Kidney (tissue), 14 donors: ENCODE results near the gene RNF41. TPM values are rescaled to one million over a fixed set of nuclear protein-coding genes. Genes with fewer than 3 reads are reported as not detected.

Experiments used
- DNase-seq, 5 donors: peaks; one replicate each; pipeline ENCODE4 v3.0.0-alpha.2; 2013 to 2020
- FAIRE-seq: peaks from 2 replicates; lab custom pipeline; 2012; peaks lifted over from hg19 to GRCh38; lab: Jason Lieb, UNC
- H3K27ac ChIP-seq, 2 donors: one replicate each; pipeline ENCODE4 v1.7.0; 2013; ENCODE audit warnings: low read depth in 2 of 2, low read length in 2 of 2, inconsistent platforms in 1 of 2
- H3K27me3 ChIP-seq: one replicate; pipeline ENCODE4 v1.7.1; 2013; ENCODE audit warnings: low read length, inconsistent platforms; ENCODE audit not compliant: control insufficient read depth, insufficient read depth
- H3K36me3 ChIP-seq, 3 donors: one replicate each; pipeline versions ENCODE4 v1.7.0 to v1.7.1; 2013; ENCODE audit warnings: low read length in 3 of 3, control low read depth in 1 of 3, inconsistent platforms in 1 of 3; ENCODE audit not compliant: insufficient read depth in 3 of 3, control insufficient read depth in 2 of 3
- H3K4me1 ChIP-seq, 3 donors: one replicate each; pipeline versions ENCODE4 v1.7.0 to v1.7.1; 2013; ENCODE audit warnings: low read length in 3 of 3, inconsistent platforms in 1 of 3, low read depth in 1 of 3; ENCODE audit not compliant: control insufficient read depth in 2 of 3, insufficient read depth in 2 of 3
- H3K4me3 ChIP-seq, 3 donors: one replicate each; pipeline versions ENCODE4 v1.7.0 to v1.8.1; 2013; ENCODE audit warnings: low read length in 3 of 3, control low read depth in 1 of 3, inconsistent platforms in 1 of 3
- H3K9ac ChIP-seq, 3 donors: one replicate each; pipeline versions ENCODE4 v1.7.0 to v1.7.1; 2013; ENCODE audit warnings: low read length in 3 of 3, control low read depth in 1 of 3, inconsistent platforms in 1 of 3
- H3K9me3 ChIP-seq, 3 donors: one replicate each; pipeline versions ENCODE4 v1.7.0 to v1.7.1; 2013; ENCODE audit warnings: low read length in 3 of 3, control low read depth in 1 of 3, inconsistent platforms in 1 of 3; ENCODE audit not compliant: control insufficient read depth in 2 of 3, insufficient read depth in 1 of 3
- intact Hi-C: fragments of 100-400 bp; cut with DNase I; formaldehyde crosslinking; loops from one replicate; pipeline ENCODE4 v1.11.1; 2022
- polyA plus RNA-seq: library from polyadenylated mRNA; stranded (reverse); fragments of 350-450 nt; fragmentation: Illumina TruSeq; extraction: RNeasy Lipid Tissue Mini Kit (QIAGEN cat#74804); gene quantifications from one replicate; pipeline ENCODE4 v1.2.3, GENCODE V29; 2014; ENCODE audit warnings: low read depth, low replicate concordance; ENCODE audit not compliant: insufficient read depth
- total RNA-seq: library from RNA; stranded (reverse); fragmentation: NEBNext Ultra II Directional; extraction: Animal tissue kit (Norgen Biotek cat#: 25700); gene quantifications from one replicate; pipeline ENCODE4 v1.2.1, GENCODE V29; 2021
- TF ChIP-seq, protein P1 (sequence below): IDR thresholded peaks from 3 replicates; pipeline ENCODE4 v1.5.1; 2012; ENCODE audit warnings: mild to moderate bottlenecking, moderate library complexity, borderline replicate concordance; ENCODE audit not compliant: insufficient read depth; ENCODE audit errors: extremely low read depth
- donor health status: control.
- donor health status: control.
- donor health status: control.
- donor health status: control.
- donor health status: control.
- donor health status: DM: yes; HTN: yes; CAD: no.
- donor health status: Normal renal cell carcinoma (clear cell type).

Gene RNF41
- total and polyA plus RNA-seq, 2 donors from 2014 or later = 17.6 to 45.5 TPM

DNA sequence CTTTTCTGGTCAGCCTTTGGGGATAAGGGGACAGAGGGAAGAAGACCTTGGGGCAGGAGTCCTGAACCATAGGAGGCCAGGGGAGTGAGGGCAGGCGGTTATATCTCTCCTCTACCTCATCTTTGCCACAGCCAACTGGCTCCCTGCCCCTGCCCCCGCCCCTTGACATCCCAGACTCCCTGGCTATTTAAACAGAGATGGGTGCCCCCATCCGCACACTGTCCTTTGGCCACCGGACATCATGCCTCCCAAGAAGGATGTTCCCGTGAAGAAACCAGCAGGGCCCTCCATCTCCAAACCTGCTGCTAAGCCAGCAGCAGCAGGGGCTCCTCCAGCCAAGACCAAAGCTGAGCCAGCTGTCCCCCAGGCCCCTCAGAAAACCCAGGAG lies 68.0 kb downstream of the RNF41 start:
- no peak overlapping the region for H3K4me3 ChIP-seq
- peaks cover 0 to 2% (median 0%) of the 10 kb centered on the region in 3 donors for H3K36me3 ChIP-seq
- no peaks in the 10 kb centered on the region for H3K27me3 ChIP-seq
- H3K4me1 ChIP-seq = peaks cover 0 to 16% (median 10%) of the 10 kb centered on the region in 3 donors
- H3K27ac ChIP-seq = no peak overlapping the region
- no peak overlapping the region for H3K9ac ChIP-seq
- FAIRE-seq (no peak), DNase-seq (peak in 2 of 5 donors; percentile 41 to 49)
- TF ChIP-seq, protein P1, sequence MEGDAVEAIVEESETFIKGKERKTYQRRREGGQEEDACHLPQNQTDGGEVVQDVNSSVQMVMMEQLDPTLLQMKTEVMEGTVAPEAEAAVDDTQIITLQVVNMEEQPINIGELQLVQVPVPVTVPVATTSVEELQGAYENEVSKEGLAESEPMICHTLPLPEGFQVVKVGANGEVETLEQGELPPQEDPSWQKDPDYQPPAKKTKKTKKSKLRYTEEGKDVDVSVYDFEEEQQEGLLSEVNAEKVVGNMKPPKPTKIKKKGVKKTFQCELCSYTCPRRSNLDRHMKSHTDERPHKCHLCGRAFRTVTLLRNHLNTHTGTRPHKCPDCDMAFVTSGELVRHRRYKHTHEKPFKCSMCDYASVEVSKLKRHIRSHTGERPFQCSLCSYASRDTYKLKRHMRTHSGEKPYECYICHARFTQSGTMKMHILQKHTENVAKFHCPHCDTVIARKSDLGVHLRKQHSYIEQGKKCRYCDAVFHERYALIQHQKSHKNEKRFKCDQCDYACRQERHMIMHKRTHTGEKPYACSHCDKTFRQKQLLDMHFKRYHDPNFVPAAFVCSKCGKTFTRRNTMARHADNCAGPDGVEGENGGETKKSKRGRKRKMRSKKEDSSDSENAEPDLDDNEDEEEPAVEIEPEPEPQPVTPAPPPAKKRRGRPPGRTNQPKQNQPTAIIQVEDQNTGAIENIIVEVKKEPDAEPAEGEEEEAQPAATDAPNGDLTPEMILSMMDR = no peak
- no peaks in the 10 kb centered on the region for H3K9me3 ChIP-seq
- intact Hi-C loops = no loop called here

DNA sequence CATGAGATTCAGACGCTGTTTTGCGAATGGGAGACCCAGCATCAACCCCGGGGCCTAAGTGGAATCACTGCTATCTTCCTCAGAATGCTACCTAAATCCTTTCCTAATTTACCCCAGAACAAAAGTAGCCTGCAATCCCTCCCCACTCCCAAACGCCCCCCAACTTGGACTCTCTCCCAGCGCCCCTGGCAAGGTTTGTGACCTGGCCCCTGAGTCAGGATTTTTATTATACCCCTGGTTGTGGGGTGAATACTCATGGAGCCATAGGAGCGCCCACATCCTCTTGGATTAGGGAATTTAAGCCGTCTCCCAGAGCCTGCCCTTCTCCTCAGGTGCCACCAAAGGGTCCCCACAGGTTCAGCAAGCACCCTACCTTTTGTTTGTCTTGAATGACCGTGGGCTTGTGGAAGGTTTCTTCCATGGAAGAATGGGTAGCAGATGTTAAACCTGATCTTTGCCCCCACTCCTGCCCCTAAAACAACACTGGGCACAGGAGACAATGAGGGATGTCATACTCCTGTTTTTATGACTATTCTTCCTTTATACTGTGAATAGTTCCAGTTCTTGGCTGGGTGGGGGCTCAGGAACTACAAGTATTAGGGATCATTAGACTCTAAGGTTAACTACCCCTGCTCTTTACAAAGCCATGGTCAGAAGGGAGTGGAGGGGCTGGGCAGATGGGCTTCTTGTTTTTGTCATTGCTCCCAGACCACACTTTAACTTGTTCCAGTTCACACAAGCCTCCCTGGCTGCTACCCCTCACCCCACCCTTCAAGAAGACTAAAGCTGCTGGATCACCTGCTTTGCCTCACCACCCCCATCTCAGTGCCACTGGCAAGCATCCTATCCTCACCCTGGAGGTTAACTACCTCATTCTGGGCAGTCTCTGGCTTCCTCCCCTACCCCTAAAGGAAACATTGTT lies 68.7 kb downstream of the RNF41 start:
- no peak for FAIRE-seq
- TF ChIP-seq, protein P1 = no peak
- Histone ChIP-seq H3K27ac (peak overlapping the region; percentile 24 to 91), H3K27me3 (no peaks in the 10 kb centered on the region), H3K36me3 (peaks cover 0 to 2% (median 0%) of the 10 kb centered on the region in 3 donors), H3K4me3 (peak overlapping the region; percentile 80 to 92 (median 82)), H3K4me1 (peaks cover 0 to 16% (median 10%) of the 10 kb centered on the region in 3 donors), H3K9ac (peak overlapping the region; percentile 68 to 93 (median 83)), H3K9me3 (no peaks in the 10 kb centered on the region)
- peak in 2 of 5 donors; percentile 54 to 60 for DNase-seq
- intact Hi-C loops = no loop called here

Other genes with a start within 250 kb of the RNF41 start
- gene RAB5B, start 247.8 kb downstream of the RNF41 start, total RNA-seq = 112 TPM
- gene RAB5B, start 247.8 kb downstream of the RNF41 start, polyA plus RNA-seq = 72.5 TPM
- gene SUOX, start 224.6 kb downstream of the RNF41 start, total RNA-seq = 33.1 TPM
- gene SUOX, start 224.6 kb downstream of the RNF41 start, polyA plus RNA-seq = 61.1 TPM
- gene IKZF4, start 200.9 kb downstream of the RNF41 start, total RNA-seq = 9.4 TPM
- 2.7 TPM for gene IKZF4, start 200.9 kb downstream of the RNF41 start, polyA plus RNA-seq
- 46.7 TPM for gene RPS26, start 180.0 kb downstream of the RNF41 start, total RNA-seq
- gene RPS26, start 180.0 kb downstream of the RNF41 start, polyA plus RNA-seq = 637 TPM
- 58.1 TPM for gene ERBB3, start 141.8 kb downstream of the RNF41 start, total RNA-seq
- gene ERBB3, start 141.8 kb downstream of the RNF41 start, polyA plus RNA-seq = 31.5 TPM
- gene PA2G4, start 117.4 kb downstream of the RNF41 start, total RNA-seq = 76.8 TPM
- gene PA2G4, start 117.4 kb downstream of the RNF41 start, polyA plus RNA-seq = 72.4 TPM
- 2,987 TPM for gene RPL41, start 105.3 kb downstream of the RNF41 start, total RNA-seq
- gene RPL41, start 105.3 kb downstream of the RNF41 start, polyA plus RNA-seq = 5,602 TPM
- 8.6 TPM for gene ZC3H10, start 103.7 kb downstream of the RNF41 start, total RNA-seq
- 2.4 TPM for gene ZC3H10, start 103.7 kb downstream of the RNF41 start, polyA plus RNA-seq
- 104 TPM for gene ESYT1, start 93.7 kb downstream of the RNF41 start, total RNA-seq
- 40.4 TPM for gene ESYT1, start 93.7 kb downstream of the RNF41 start, polyA plus RNA-seq
- 48.2 TPM for gene MYL6B, start 69.3 kb downstream of the RNF41 start, total RNA-seq
- gene MYL6B, start 69.3 kb downstream of the RNF41 start, polyA plus RNA-seq = 142 TPM
- gene MYL6, start 63.6 kb downstream of the RNF41 start, total RNA-seq = 1,630 TPM
- 4,190 TPM for gene MYL6, start 63.6 kb downstream of the RNF41 start, polyA plus RNA-seq
- 112 TPM for gene SMARCC2, start 32.4 kb downstream of the RNF41 start, total RNA-seq
- 18.8 TPM for gene SMARCC2, start 32.4 kb downstream of the RNF41 start, polyA plus RNA-seq
- gene NABP2, start 2.4 kb upstream of the RNF41 start, total RNA-seq = 31.0 TPM
- 42.3 TPM for gene NABP2, start 2.4 kb upstream of the RNF41 start, polyA plus RNA-seq
- 5.1 TPM for gene SLC39A5, start 8.1 kb upstream of the RNF41 start, total RNA-seq
- gene SLC39A5, start 8.1 kb upstream of the RNF41 start, polyA plus RNA-seq = 164 TPM
- gene ANKRD52, start 36.5 kb upstream of the RNF41 start, total RNA-seq = 46.4 TPM
- 8.6 TPM for gene ANKRD52, start 36.5 kb upstream of the RNF41 start, polyA plus RNA-seq
- 14.5 TPM for gene COQ10A, start 45.0 kb upstream of the RNF41 start, total RNA-seq
- gene COQ10A, start 45.0 kb upstream of the RNF41 start, polyA plus RNA-seq = 30.0 TPM
- 166 TPM for gene CS, start 78.4 kb upstream of the RNF41 start, total RNA-seq
- 105 TPM for gene CS, start 78.4 kb upstream of the RNF41 start, polyA plus RNA-seq
- gene CNPY2, start 94.1 kb upstream of the RNF41 start, total RNA-seq = 112 TPM
- 156 TPM for gene CNPY2, start 94.1 kb upstream of the RNF41 start, polyA plus RNA-seq
- 83.0 TPM for gene PAN2, start 112.1 kb upstream of the RNF41 start, total RNA-seq
- gene PAN2, start 112.1 kb upstream of the RNF41 start, polyA plus RNA-seq = 27.1 TPM
- 0.88 TPM for gene IL23A, start 117.0 kb upstream of the RNF41 start, total RNA-seq
- not detected for gene IL23A, start 117.0 kb upstream of the RNF41 start, polyA plus RNA-seq
- gene STAT2, start 138.2 kb upstream of the RNF41 start, total RNA-seq = 120 TPM
- gene STAT2, start 138.2 kb upstream of the RNF41 start, polyA plus RNA-seq = 27.2 TPM
- gene APOF, start 140.9 kb upstream of the RNF41 start, total RNA-seq = not detected
- not detected for gene APOF, start 140.9 kb upstream of the RNF41 start, polyA plus RNA-seq
- 9.2 TPM for gene TIMELESS, start 227.5 kb upstream of the RNF41 start, total RNA-seq
- gene TIMELESS, start 227.5 kb upstream of the RNF41 start, polyA plus RNA-seq = 5.5 TPM
- gene MIP, start 232.7 kb upstream of the RNF41 start, total RNA-seq = not detected
- gene MIP, start 232.7 kb upstream of the RNF41 start, polyA plus RNA-seq = not detected
- 4.0 TPM for gene SPRYD4, start 246.7 kb upstream of the RNF41 start, total RNA-seq
- gene SPRYD4, start 246.7 kb upstream of the RNF41 start, polyA plus RNA-seq = 6.0 TPM